ENCODE results near the gene PARP11. TPM values are rescaled to one million over a fixed set of nuclear protein-coding genes. Genes with fewer than 3 reads are reported as not detected.
A peak's percentile ranks its signal among the peaks of the same experiment; 100 is the strongest.

Gene PARP11
- total RNA-seq, 1 donor from 2014 or later: 11.4 TPM

GRCh38 chr12:3833670-3834310, 39.4 kb downstream of the PARP11 start:
- Mint-ChIP-seq H3K9me3 (ENCODE audit: unreplicated experiment) (no peaks in the 10 kb centered on the region), H3K27ac (ENCODE audit: unreplicated experiment) (no peak overlapping the region), H3K4me3 (ENCODE audit: unreplicated experiment) (no peak overlapping the region), H3K4me1 (ENCODE audit: unreplicated experiment) (peaks cover 6% of the 10 kb centered on the region), H3K36me3 (ENCODE audit: low read depth, unreplicated experiment) (peaks cover 4% of the 10 kb centered on the region), H3K27me3 (ENCODE audit: unreplicated experiment) (peaks cover 3% of the 10 kb centered on the region)
- TF ChIP-seq, protein P1, sequence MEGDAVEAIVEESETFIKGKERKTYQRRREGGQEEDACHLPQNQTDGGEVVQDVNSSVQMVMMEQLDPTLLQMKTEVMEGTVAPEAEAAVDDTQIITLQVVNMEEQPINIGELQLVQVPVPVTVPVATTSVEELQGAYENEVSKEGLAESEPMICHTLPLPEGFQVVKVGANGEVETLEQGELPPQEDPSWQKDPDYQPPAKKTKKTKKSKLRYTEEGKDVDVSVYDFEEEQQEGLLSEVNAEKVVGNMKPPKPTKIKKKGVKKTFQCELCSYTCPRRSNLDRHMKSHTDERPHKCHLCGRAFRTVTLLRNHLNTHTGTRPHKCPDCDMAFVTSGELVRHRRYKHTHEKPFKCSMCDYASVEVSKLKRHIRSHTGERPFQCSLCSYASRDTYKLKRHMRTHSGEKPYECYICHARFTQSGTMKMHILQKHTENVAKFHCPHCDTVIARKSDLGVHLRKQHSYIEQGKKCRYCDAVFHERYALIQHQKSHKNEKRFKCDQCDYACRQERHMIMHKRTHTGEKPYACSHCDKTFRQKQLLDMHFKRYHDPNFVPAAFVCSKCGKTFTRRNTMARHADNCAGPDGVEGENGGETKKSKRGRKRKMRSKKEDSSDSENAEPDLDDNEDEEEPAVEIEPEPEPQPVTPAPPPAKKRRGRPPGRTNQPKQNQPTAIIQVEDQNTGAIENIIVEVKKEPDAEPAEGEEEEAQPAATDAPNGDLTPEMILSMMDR (IDR thresholded peaks at IDR 0.05; ENCODE audit: unreplicated experiment): no peak
- no peak for DNase-seq (ENCODE audit: low spot score)

DNA sequence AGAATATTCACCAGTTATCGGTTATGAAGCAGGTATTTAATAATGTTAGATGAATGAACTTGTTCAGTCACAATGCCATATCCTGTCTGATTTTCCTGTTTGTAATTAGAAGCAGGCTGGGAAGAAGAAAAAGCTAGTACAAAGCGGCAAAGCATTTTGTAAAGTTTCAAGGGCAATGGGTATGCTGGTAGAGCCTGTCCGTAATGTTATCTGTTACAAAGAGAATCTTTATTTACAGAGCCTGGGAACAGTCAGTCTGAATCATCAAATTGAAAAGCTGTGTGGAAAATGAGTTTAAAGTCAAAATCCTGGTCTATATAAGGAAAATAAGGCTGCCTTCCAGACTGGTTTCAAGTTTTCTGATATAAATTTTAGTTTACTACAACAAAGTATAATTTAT, 40.5 kb downstream of the PARP11 start:
- TF ChIP-seq, protein P1 (IDR thresholded peaks at IDR 0.05; ENCODE audit: unreplicated experiment): no peak
- Mint-ChIP-seq H3K36me3 (ENCODE audit: low read depth, unreplicated experiment) (no peaks in the 10 kb centered on the region), H3K27ac (ENCODE audit: unreplicated experiment) (peak overlapping the region; percentile 19), H3K9me3 (ENCODE audit: unreplicated experiment) (no peaks in the 10 kb centered on the region), H3K4me1 (ENCODE audit: unreplicated experiment) (peaks cover 6% of the 10 kb centered on the region), H3K4me3 (ENCODE audit: unreplicated experiment) (no peak overlapping the region), H3K27me3 (ENCODE audit: unreplicated experiment) (peaks cover 2% of the 10 kb centered on the region)
- no peak for DNase-seq (ENCODE audit: low spot score)

GRCh38 chr12:3828888-3829287, 44.3 kb downstream of the PARP11 start:
- peaks cover 6% of the 10 kb centered on the region for H3K4me1 Mint-ChIP-seq (ENCODE audit: unreplicated experiment)
- no peak overlapping the region for H3K4me3 Mint-ChIP-seq (ENCODE audit: unreplicated experiment)
- no peaks in the 10 kb centered on the region for H3K9me3 Mint-ChIP-seq (ENCODE audit: unreplicated experiment)
- no peaks in the 10 kb centered on the region for H3K36me3 Mint-ChIP-seq (ENCODE audit: low read depth, unreplicated experiment)
- TF ChIP-seq, protein P1 (IDR thresholded peaks at IDR 0.05; ENCODE audit: unreplicated experiment): no peak
- H3K27me3 Mint-ChIP-seq (ENCODE audit: unreplicated experiment): no peaks in the 10 kb centered on the region
- no peak overlapping the region for H3K27ac Mint-ChIP-seq (ENCODE audit: unreplicated experiment)
- no peak for DNase-seq (ENCODE audit: low spot score)

- no peaks in the 10 kb centered on the region for H3K36me3 Mint-ChIP-seq (ENCODE audit: low read depth, unreplicated experiment)
- H3K27ac Mint-ChIP-seq (ENCODE audit: unreplicated experiment): no peak overlapping the region
- H3K4me3 Mint-ChIP-seq (ENCODE audit: unreplicated experiment): no peak overlapping the region
- no peak for DNase-seq (ENCODE audit: low spot score)
- no peaks in the 10 kb centered on the region for H3K27me3 Mint-ChIP-seq (ENCODE audit: unreplicated experiment)
- TF ChIP-seq, protein P1 (IDR thresholded peaks at IDR 0.05; ENCODE audit: unreplicated experiment): no peak
- no peaks in the 10 kb centered on the region for H3K9me3 Mint-ChIP-seq (ENCODE audit: unreplicated experiment)
- no peaks in the 10 kb centered on the region for H3K4me1 Mint-ChIP-seq (ENCODE audit: unreplicated experiment)
These were observed 45.7 kb downstream of the PARP11 start for GRCh38 chr12:3827301-3828000.

DNA sequence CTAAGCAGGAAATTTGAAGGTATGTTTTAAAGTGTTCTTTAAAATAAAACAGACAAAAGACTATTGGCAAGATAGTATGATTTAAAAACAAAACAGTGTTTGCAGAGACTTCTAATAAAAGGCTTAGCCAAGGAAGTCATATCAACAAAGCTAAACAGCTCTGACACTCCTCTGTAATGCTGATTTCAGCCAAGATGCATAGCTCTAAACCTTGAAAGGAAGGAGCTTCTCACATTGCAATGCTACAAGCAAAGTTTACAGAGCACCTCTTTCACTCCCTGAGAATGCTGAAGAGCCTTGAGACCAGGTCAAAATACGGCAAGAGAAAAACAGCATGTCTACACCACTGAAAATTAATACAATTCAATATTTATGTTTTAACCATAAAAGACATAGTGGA, 51.8 kb downstream of the PARP11 start:
- no peak overlapping the region for H3K4me3 Mint-ChIP-seq (ENCODE audit: unreplicated experiment)
- TF ChIP-seq, protein P1 (IDR thresholded peaks at IDR 0.05; ENCODE audit: unreplicated experiment): no peak
- no peaks in the 10 kb centered on the region for H3K9me3 Mint-ChIP-seq (ENCODE audit: unreplicated experiment)
- no peaks in the 10 kb centered on the region for H3K27me3 Mint-ChIP-seq (ENCODE audit: unreplicated experiment)
- H3K27ac Mint-ChIP-seq (ENCODE audit: unreplicated experiment): no peak overlapping the region
- no peaks in the 10 kb centered on the region for H3K4me1 Mint-ChIP-seq (ENCODE audit: unreplicated experiment)
- no peak for DNase-seq (ENCODE audit: low spot score)
- no peaks in the 10 kb centered on the region for H3K36me3 Mint-ChIP-seq (ENCODE audit: low read depth, unreplicated experiment)

Data from endothelial cell (in vitro differentiated cells).